Cardiac fibroblast (primary cell): ENCODE results near the gene LAMA2.

Experiments used
- DNase-seq, 2 donors: peaks; one replicate each; pipeline versions ENCODE4 v3.0.0 to v3.0.0-alpha.2; 2010; ENCODE audit warnings: low read depth in 2 of 2
- H3K4me3 ChIP-seq, 2 donors: replicated peaks in 1 of 2; 1 replicate in 1 of 2; 2 replicates in 1 of 2; pipeline ENCODE4 v1.5.1; 2011; ENCODE audit warnings: low read depth in 2 of 2, low read length in 2 of 2, mild to moderate bottlenecking in 2 of 2, moderate library complexity in 1 of 2
- CTCF ChIP-seq: IDR thresholded peaks from one replicate; pipeline ENCODE4 v1.5.1; 2011; ENCODE audit warnings: low read depth, mild to moderate bottlenecking, low read length, inconsistent platforms

Gene LAMA2

GRCh38 chr6:129279343-129280292, 396.7 kb downstream of the LAMA2 start:
- no peak for TF ChIP-seq CTCF
- DNase-seq, result no peak
- no peak overlapping the region for H3K4me3 ChIP-seq

GRCh38 chr6:129280293-129280644, 397.3 kb downstream of the LAMA2 start:
- no peak overlapping the region for H3K4me3 ChIP-seq
- TF ChIP-seq CTCF, result no peak

GRCh38 chr6:129280749-129281148, 397.8 kb downstream of the LAMA2 start:
- no peak overlapping the region for H3K4me3 ChIP-seq
- no peak for TF ChIP-seq CTCF
- DNase-seq, result peak in 1 of 2 donors; percentile 8

More at GRCh38 chr6:129280293-129280644, 397.3 kb downstream of the LAMA2 start:
- DNase-seq, result no peak

GRCh38 chr6:129281168-129281796, 398.3 kb downstream of the LAMA2 start:
- TF ChIP-seq CTCF, result no peak
- DNase-seq, result no peak
- H3K4me3 ChIP-seq, result no peak overlapping the region

GRCh38 chr6:129282019-129282418, 399.1 kb downstream of the LAMA2 start:
- no peak for TF ChIP-seq CTCF
- no peak overlapping the region for H3K4me3 ChIP-seq
- DNase-seq, result no peak

- DNase-seq, result no peak
- H3K4me3 ChIP-seq, result no peak overlapping the region
- TF ChIP-seq CTCF, result no peak
These were observed 401.3 kb downstream of the LAMA2 start for GRCh38 chr6:129284225-129284624.
